Ramos (cell line): ENCODE data around the gene ST3GAL3.

ENCODE experiments used
- in situ Hi-C: fragments of 300-500 bp; cut with MboI; formaldehyde crosslinking; loops from one replicate; pipeline ENCODE4 v1.14.3; 2022; ENCODE audit warnings: low sequenced_read_pairs; ENCODE audit not compliant: unreplicated experiment

ST3GAL3 gene

GRCh38 chr1:43933386-43934100 is 226.2 kb downstream of the ST3GAL3 start, which contains the start of gene ARTN:
Gene ARTN, plus strand, starts transcription at chr1:43933801. Its CDS starts 1,856 bp downstream, at chr1:43935657.
- in situ Hi-C loops, result loop anchor here (5.0 to 10.0 kb wide), 2 partner anchors 161 to 389 kb away; no protein-coding TSS in a partner anchor

GRCh38 chr1:43934101-43934985 is 227.0 kb downstream of the ST3GAL3 start:
- in situ Hi-C loops, result loop anchor here (5.0 to 10.0 kb wide), 2 partner anchors 162 to 390 kb away; no protein-coding TSS in a partner anchor

- in situ Hi-C loops, result loop anchor here (5.0 to 10.0 kb wide), 2 partner anchors 163 to 390 kb away; no protein-coding TSS in a partner anchor
Observed at GRCh38 chr1:43934986-43935324, 227.6 kb downstream of the ST3GAL3 start.

- in situ Hi-C loops, result loop anchor here (10.0 kb wide), 1 partner anchor 391 kb away; no protein-coding TSS in a partner anchor
Observed at GRCh38 chr1:43935711-43936427, 228.5 kb downstream of the ST3GAL3 start.

- in situ Hi-C loops, result loop anchor here (10.0 kb wide), 1 partner anchor 392 kb away; no protein-coding TSS in a partner anchor
Observed at GRCh38 chr1:43936431-43937151, 229.3 kb downstream of the ST3GAL3 start.

GRCh38 chr1:43937179-43937865 is 230.0 kb downstream of the ST3GAL3 start:
- in situ Hi-C loops, result loop anchor here (10.0 kb wide), 1 partner anchor 393 kb away; no protein-coding TSS in a partner anchor

- in situ Hi-C loops, result loop anchor here (10.0 kb wide), 1 partner anchor 394 kb away; no protein-coding TSS in a partner anchor
Observed at GRCh38 chr1:43938383-43938782, 231.0 kb downstream of the ST3GAL3 start.

- in situ Hi-C loops, result loop anchor here (10.0 kb wide), 1 partner anchor 394 kb away; no protein-coding TSS in a partner anchor
Observed at GRCh38 chr1:43938892-43939587, 231.7 kb downstream of the ST3GAL3 start.

- in situ Hi-C loops, result no loop called here
Observed at GRCh38 chr1:43942411-43942810, 235.1 kb downstream of the ST3GAL3 start.

- in situ Hi-C loops, result no loop called here
Observed at GRCh38 chr1:43944860-43945259, 237.5 kb downstream of the ST3GAL3 start.

- in situ Hi-C loops, result no loop called here
Observed at GRCh38 chr1:43945674-43946235, 238.4 kb downstream of the ST3GAL3 start.

- in situ Hi-C loops, result no loop called here
Observed at GRCh38 chr1:43946236-43947060, 239.1 kb downstream of the ST3GAL3 start, which contains the start of gene IPO13. Gene IPO13, plus strand, starts transcription at chr1:43946950. Its CDS starts 651 bp downstream, at chr1:43947601.

- in situ Hi-C loops, result no loop called here
Observed at GRCh38 chr1:43947061-43947873, 239.9 kb downstream of the ST3GAL3 start.

GRCh38 chr1:43947874-43948437 is 240.6 kb downstream of the ST3GAL3 start:
- in situ Hi-C loops, result no loop called here

GRCh38 chr1:43949678-43950077 is 242.3 kb downstream of the ST3GAL3 start:
- in situ Hi-C loops, result no loop called here
